BLaER1 treated with 17β-estradiol and CSF1 and Interleukin-3, amounts not matched to agents 10 nM and 100 nM (cell line): Measurements from ENCODE around the gene THSD1.

Experiments used
- H3K27ac ChIP-seq, 11 experiments: shearing (Covaris generic); formaldehyde crosslinking; 2 replicates each; pipeline ENCODE4 v1.8.1; 2022
- H3K27me3 ChIP-seq, 11 experiments: shearing (Covaris generic); formaldehyde crosslinking; 2 replicates each; pipeline ENCODE4 v1.8.1; 2022
- H3K36me3 ChIP-seq, 11 experiments: shearing (Covaris generic); formaldehyde crosslinking; 2 replicates each; pipeline ENCODE4 v1.8.1; 2022
- H3K4me1 ChIP-seq, 10 experiments: shearing (Covaris generic); formaldehyde crosslinking; 2 replicates each; pipeline ENCODE4 v1.8.1; 2022
- H3K4me2 ChIP-seq, 11 experiments: shearing (Covaris generic); formaldehyde crosslinking; 2 replicates each; pipeline ENCODE4 v1.8.1; 2022
- H3K4me3 ChIP-seq, 10 experiments: shearing (Covaris generic); formaldehyde crosslinking; 2 replicates each; pipeline ENCODE4 v1.8.1; 2022
- H3K9ac ChIP-seq, 11 experiments: shearing (Covaris generic); formaldehyde crosslinking; 2 replicates each; pipeline ENCODE4 v1.8.1; 2022
- H3K9me3 ChIP-seq, 11 experiments: shearing (Covaris generic); formaldehyde crosslinking; replicated peaks in 1 of 11; 2 replicates each; pipeline ENCODE4 v1.8.1; 2022
- H4K20me1 ChIP-seq, 11 experiments: shearing (Covaris generic); formaldehyde crosslinking; 2 replicates each; pipeline ENCODE4 v1.8.1; 2022
- Cebpa-rat ChIP-seq, 11 experiments: shearing (Covaris generic); IDR thresholded peaks; 2 replicates each; pipeline ENCODE4 v1.8.1; 2022

The THSD1 gene

DNA sequence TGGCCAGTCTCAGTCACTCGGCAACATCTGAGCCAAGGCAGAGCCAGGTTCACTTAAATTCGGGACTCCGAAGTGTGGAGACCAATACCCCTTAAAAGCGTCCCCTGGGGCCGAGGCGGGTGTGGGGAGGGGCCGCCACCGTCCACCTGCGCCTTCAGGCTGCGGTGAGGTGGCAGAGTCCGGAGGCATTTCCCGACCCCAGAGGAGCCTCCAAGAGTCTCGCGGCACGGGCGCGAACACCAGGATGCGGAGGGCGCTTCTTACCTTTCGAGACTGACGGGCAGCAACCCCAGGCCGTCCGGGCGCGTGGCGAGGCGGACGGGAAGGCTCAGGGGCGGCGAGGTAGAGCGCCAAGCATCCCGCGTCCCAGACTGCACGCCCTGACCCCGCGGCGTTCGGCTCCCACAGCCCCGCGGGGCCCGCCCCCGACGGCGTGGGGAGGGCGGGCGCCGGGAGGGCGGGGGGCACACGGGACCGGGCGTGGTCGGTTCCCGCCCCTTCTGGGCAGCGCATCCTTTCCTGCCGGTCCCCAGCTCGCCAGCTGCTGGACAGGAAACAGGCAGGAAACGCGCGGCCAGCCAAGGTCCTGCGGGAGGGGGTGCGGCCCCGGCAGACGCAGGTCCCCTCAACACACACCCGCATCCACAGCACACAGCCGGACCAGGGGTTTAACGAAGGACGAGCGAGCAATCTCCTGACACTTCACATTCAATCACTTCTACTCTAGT is at the start of gene THSD1:
Gene THSD1, minus strand, starts transcription at position 406 of the 728 bp plus-strand sequence. CDS start 3,572 bp downstream, outside the sequence.
- H3K9ac ChIP-seq: peak within 1 kb of the TSS; percentile 48 to 76 (median 71)
- peaks cover 8 to 25% (median 20%) of the 10 kb centered on the region in 11 experiments; a peak in 21 of 22 replicates for H3K27me3 ChIP-seq
- H3K4me2 ChIP-seq: peak within 1 kb of the TSS; percentile 88 to 100 (median 99)
- no peaks in the 10 kb centered on the region for H4K20me1 ChIP-seq
- no peak for TF ChIP-seq Cebpa-rat (IDR thresholded peaks at IDR 0.05)
- peaks cover 22 to 48% (median 40%) of the 10 kb centered on the region in 10 experiments for H3K4me1 ChIP-seq
- H3K4me3 ChIP-seq: peak within 1 kb of the TSS; percentile 53 to 76 (median 64)
- H3K36me3 ChIP-seq: peaks cover 4 to 31% (median 20%) of the 10 kb centered on the region in 11 experiments; a peak in 16 of 22 replicates
- peak within 1 kb of the TSS in 5 of 11 experiments; percentile 35 to 51 (median 44); a peak in 8 of 22 replicates for H3K27ac ChIP-seq
- peaks cover 0 to 15% (median 7%) of the 10 kb centered on the region in 11 experiments; a peak in 11 of 22 replicates for H3K9me3 ChIP-seq

- Histone ChIP-seq H3K9me3 (no peaks in the 10 kb centered on the region), H3K4me2 (peak overlapping the region; percentile 74 to 94 (median 83)), H3K9ac (peak overlapping the region; percentile 87 to 97 (median 90)), H3K27ac (peak overlapping the region; percentile 76 to 98 (median 94)), H3K36me3 (peaks cover 14 to 43% (median 40%) of the 10 kb centered on the region in 11 experiments), H4K20me1 (peaks cover 0 to 38% (median 18%) of the 10 kb centered on the region in 11 experiments; a peak in 14 of 22 replicates), H3K4me3 (peak overlapping the region; percentile 67 to 84 (median 74)), H3K4me1 (peaks cover 26 to 61% (median 47%) of the 10 kb centered on the region in 10 experiments), H3K27me3 (no peaks in the 10 kb centered on the region)
- no peak for TF ChIP-seq Cebpa-rat (IDR thresholded peaks at IDR 0.05)
These were observed 49.7 kb upstream of the THSD1 start for GRCh38 chr13:52455677-52456041.

DNA sequence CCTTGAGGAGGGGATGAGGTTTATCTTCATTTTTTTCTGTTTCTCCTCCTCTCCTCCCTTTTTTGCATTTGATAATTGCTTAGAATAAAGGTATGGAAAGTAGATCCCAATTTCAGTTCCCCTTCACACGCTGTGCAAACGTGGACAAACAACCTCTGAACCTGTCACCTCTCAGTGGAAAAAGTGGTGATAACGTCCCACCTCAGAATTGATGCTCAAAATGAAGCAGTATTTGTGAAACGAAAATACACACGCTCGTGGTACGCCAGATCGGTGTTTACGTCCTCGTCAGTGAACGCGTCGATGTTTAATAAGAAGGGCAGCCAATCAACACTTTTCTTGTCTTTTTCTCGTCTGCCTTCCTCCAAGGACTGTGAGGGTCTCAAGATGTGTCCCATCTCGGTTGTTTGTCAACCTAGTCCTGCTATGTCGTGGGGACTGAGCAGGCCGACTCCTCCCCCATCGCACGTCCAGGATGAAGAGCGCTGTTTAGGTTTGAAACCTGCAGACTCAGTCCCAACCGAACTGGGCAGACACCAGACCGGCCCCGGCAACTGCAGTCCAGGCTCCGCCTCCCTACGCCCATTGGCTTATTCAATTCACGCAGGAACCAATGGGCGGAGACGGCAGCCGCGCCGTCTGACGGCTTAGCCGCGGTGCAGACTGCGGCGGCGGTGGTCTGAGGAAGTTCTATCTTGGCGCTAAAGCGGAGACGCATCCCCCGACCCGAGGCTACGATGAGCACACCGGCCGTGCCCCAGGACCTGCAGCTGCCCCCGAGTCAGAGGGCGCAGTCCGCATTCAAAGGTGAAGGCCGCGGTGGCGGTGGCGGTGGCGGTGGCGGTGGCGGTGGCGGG is 49.1 kb upstream of the THSD1 start, which contains the start of gene CKAP2:
Gene CKAP2, plus strand, starts transcription at position 659 of the 857 bp plus-strand sequence. Its CDS starts 79 bp downstream, at position 738.
- H3K36me3 ChIP-seq: peaks cover 12 to 37% (median 34%) of the 10 kb centered on the region in 11 experiments; a peak in 21 of 22 replicates
- TF ChIP-seq Cebpa-rat (IDR thresholded peaks at IDR 0.05): no peak
- peak within 1 kb of the TSS; percentile 67 to 84 (median 74) for H3K4me3 ChIP-seq
- H4K20me1 ChIP-seq: peaks cover 0 to 32% (median 18%) of the 10 kb centered on the region in 11 experiments; a peak in 14 of 22 replicates
- peak within 1 kb of the TSS; percentile 87 to 97 (median 90) for H3K9ac ChIP-seq
- H3K9me3 ChIP-seq: no peaks in the 10 kb centered on the region
- H3K4me2 ChIP-seq: peak within 1 kb of the TSS; percentile 91 to 99 (median 98)
- H3K27me3 ChIP-seq: no peaks in the 10 kb centered on the region
- peak within 1 kb of the TSS; percentile 76 to 98 (median 94) for H3K27ac ChIP-seq
- H3K4me1 ChIP-seq: peaks cover 26 to 61% (median 46%) of the 10 kb centered on the region in 10 experiments

DNA sequence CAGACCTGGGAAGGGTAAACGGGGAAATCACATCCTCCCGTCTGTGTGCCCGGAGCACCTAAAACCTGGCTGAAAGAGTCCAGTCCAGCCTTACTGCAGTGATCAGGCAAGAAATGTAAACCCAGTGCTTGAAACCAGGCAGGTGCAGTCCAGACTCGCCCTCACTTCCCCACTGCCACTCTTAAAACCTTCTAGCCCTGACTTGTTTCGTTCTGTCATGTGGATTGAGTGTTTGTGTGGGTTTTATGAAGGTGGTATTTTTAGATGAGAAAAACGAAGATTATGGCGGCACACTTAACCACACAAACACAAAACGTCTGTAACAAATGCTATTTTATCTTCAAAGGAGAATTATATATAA is 48.5 kb upstream of the THSD1 start:
- Histone ChIP-seq H4K20me1 (peaks cover 0 to 30% (median 16%) of the 10 kb centered on the region in 11 experiments; a peak in 15 of 22 replicates), H3K9me3 (no peaks in the 10 kb centered on the region), H3K27me3 (no peaks in the 10 kb centered on the region), H3K4me1 (peaks cover 26 to 56% (median 45%) of the 10 kb centered on the region in 10 experiments), H3K4me3 (peak overlapping the region; percentile 67 to 84 (median 74)), H3K4me2 (peak overlapping the region; percentile 91 to 99 (median 98)), H3K27ac (peak overlapping the region in 10 of 11 experiments; percentile 88 to 98 (median 94); a peak in 20 of 22 replicates), H3K36me3 (peaks cover 9 to 30% (median 28%) of the 10 kb centered on the region in 11 experiments; a peak in 21 of 22 replicates), H3K9ac (peak overlapping the region; percentile 87 to 97 (median 90))
- TF ChIP-seq Cebpa-rat (IDR thresholded peaks at IDR 0.05): no peak

DNA sequence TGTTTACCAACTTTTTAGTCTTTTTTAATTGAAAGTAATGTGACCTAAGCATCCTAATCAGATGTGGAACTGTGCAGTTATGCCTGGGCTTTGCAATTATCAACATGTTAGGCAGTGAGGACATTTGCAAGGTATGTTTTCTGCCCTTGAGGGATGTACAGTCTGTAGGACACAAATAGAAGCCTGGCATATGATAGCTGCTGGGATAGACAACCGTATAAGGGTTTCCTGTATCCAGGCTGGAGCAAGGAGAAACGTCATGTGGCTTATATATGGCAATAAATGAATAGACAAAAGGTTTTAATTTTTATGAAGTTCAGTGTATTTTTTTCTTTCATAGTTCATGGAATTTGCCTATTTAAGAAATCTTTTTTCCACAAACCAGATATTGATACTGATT is 46.5 kb upstream of the THSD1 start:
- no peak overlapping the region for H3K9ac ChIP-seq
- no peak overlapping the region for H3K4me3 ChIP-seq
- no peaks in the 10 kb centered on the region for H3K27me3 ChIP-seq
- peaks cover 11 to 37% (median 29%) of the 10 kb centered on the region in 11 experiments; a peak in 21 of 22 replicates for H4K20me1 ChIP-seq
- H3K36me3 ChIP-seq: peaks cover 0 to 26% (median 15%) of the 10 kb centered on the region in 11 experiments; a peak in 17 of 22 replicates
- H3K27ac ChIP-seq: no peak overlapping the region
- TF ChIP-seq Cebpa-rat (IDR thresholded peaks at IDR 0.05): no peak
- H3K4me1 ChIP-seq: peaks cover 44 to 57% (median 55%) of the 10 kb centered on the region in 10 experiments
- H3K4me2 ChIP-seq: no peak overlapping the region
- H3K9me3 ChIP-seq: no peaks in the 10 kb centered on the region

GRCh38 chr13:52451135-52451804 is 45.3 kb upstream of the THSD1 start:
- Histone ChIP-seq H3K36me3 (peaks cover 2 to 28% (median 14%) of the 10 kb centered on the region in 11 experiments; a peak in 18 of 22 replicates), H3K27me3 (no peaks in the 10 kb centered on the region), H3K9ac (peak overlapping the region in 2 of 11 experiments; percentile 99; a peak in 4 of 22 replicates), H4K20me1 (peaks cover 18 to 42% (median 36%) of the 10 kb centered on the region in 11 experiments; a peak in 21 of 22 replicates), H3K4me2 (peak overlapping the region; percentile 9 to 79 (median 57); a peak in 16 of 22 replicates), H3K27ac (no peak overlapping the region), H3K4me1 (peaks cover 40 to 48% (median 45%) of the 10 kb centered on the region in 10 experiments), H3K9me3 (no peaks in the 10 kb centered on the region), H3K4me3 (0 out of 20 replicates have a peak overlapping the region, but pooled peaks of 1 of the 10 experiments have one; percentile 83)
- no peak for TF ChIP-seq Cebpa-rat (IDR thresholded peaks at IDR 0.05)

- Histone ChIP-seq H3K9ac (peak overlapping the region; percentile 98 to 100 (median 99); a peak in 15 of 22 replicates), H3K36me3 (peaks cover 7 to 33% (median 19%) of the 10 kb centered on the region in 11 experiments; a peak in 19 of 22 replicates)
These were observed 44.8 kb upstream of the THSD1 start for GRCh38 chr13:52450793-52451116.

More at GRCh38 chr13:52450793-52451116, 44.8 kb upstream of the THSD1 start:
- Histone ChIP-seq H3K9me3 (no peaks in the 10 kb centered on the region), H3K4me2 (peak overlapping the region; percentile 9 to 79 (median 57); a peak in 19 of 22 replicates), H3K4me1 (peaks cover 37 to 46% (median 43%) of the 10 kb centered on the region in 10 experiments), H3K27ac (peak overlapping the region in 6 of 11 experiments; percentile 99; a peak in 9 of 22 replicates), H3K27me3 (no peaks in the 10 kb centered on the region), H4K20me1 (peaks cover 18 to 42% (median 39%) of the 10 kb centered on the region in 11 experiments; a peak in 21 of 22 replicates), H3K4me3 (peak overlapping the region; percentile 74 to 92 (median 86); a peak in 13 of 20 replicates)
- TF ChIP-seq Cebpa-rat (IDR thresholded peaks at IDR 0.05): no peak
